ENCODE measurements around the gene AGPAT3.

The AGPAT3 gene

DNA sequence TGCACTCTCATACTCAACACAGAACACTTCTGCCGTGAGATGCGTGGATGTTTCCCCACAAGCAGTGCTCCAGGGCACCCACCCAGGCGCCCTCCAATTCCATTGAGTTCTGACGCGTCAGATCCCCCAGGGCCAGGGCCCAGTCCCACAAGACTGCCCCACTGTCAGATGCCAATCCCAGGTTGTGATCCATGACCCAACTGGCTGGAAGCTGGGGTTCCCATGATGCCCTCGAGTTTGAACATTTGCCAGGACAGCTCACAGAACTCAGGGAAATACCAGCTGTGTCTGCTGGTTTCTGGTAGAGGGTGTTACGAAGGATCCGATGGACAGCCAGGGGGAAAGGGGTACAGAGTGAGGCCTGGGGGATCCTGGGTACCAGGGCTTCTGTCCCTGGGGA is 58.4 kb downstream of the AGPAT3 start:
- peak overlapping the region; percentile 99 for H3K27ac ChIP-seq
- TF ChIP-seq, protein P1, sequence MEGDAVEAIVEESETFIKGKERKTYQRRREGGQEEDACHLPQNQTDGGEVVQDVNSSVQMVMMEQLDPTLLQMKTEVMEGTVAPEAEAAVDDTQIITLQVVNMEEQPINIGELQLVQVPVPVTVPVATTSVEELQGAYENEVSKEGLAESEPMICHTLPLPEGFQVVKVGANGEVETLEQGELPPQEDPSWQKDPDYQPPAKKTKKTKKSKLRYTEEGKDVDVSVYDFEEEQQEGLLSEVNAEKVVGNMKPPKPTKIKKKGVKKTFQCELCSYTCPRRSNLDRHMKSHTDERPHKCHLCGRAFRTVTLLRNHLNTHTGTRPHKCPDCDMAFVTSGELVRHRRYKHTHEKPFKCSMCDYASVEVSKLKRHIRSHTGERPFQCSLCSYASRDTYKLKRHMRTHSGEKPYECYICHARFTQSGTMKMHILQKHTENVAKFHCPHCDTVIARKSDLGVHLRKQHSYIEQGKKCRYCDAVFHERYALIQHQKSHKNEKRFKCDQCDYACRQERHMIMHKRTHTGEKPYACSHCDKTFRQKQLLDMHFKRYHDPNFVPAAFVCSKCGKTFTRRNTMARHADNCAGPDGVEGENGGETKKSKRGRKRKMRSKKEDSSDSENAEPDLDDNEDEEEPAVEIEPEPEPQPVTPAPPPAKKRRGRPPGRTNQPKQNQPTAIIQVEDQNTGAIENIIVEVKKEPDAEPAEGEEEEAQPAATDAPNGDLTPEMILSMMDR (conservative IDR thresholded peaks at IDR 0.05), result no peak

DNA sequence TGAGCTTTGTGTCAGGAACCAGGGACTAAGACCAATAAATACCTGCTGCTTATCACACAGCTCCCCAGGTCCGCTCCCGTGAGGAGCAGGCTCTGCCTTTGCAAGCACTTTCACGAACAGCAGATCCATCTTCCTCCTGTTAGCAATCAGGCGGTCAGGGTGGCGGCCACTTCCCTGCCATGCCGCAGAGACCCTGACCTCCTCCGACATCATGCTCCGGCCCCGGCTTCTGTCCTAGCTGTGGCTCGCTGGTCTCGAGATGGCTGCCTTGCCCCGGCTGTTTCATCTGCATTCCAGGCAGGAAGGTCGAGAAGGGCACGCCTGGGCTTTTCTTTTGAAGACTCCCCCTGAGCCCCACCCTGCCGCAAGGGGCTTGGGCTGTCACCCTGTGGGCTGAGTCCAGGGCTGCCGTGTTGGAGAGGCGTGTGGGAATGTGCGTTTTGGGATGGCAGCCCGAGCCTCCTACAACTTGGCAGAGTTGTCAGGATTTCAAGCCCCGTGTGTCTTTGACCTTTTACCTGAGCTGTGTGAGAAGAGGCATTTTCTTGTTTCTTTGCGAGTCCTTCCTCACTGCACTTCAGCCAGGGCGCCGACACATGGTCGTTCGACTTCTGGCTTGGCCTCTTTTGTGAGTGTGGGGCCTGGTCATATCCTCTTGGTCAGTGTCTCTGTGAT is 59.5 kb downstream of the AGPAT3 start:
- TF ChIP-seq, protein P1 (conservative IDR thresholded peaks at IDR 0.05), result no peak
- H3K27ac ChIP-seq, result peak overlapping the region; percentile 99

- peak overlapping the region; percentile 99 for H3K27ac ChIP-seq
- TF ChIP-seq, protein P1 (conservative IDR thresholded peaks at IDR 0.05), result no peak
These were observed 60.1 kb downstream of the AGPAT3 start for GRCh38 chr21:43925096-43925481.

DNA sequence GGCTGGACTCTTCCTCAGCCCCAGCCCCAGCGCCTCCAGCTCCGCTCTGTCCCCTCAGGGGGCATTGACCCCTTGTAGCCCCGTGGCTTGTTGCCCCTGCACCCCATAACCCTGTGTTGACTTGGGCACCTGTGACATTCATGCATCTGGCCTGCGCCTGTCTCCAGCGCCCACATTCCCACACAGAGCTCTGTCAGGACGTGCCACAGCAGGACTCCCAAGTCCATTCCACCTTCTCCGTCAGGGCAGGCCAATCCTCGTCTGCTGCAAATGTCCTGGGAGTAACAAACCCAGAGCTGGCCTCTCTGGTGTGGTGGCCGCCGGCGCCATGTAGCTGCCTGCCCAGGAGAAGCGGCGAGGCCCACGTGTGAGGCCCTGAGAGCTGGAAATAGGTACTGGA is 60.6 kb downstream of the AGPAT3 start:
- TF ChIP-seq, protein P1 (conservative IDR thresholded peaks at IDR 0.05), result no peak
- peak overlapping the region; percentile 99 for H3K27ac ChIP-seq

DNA sequence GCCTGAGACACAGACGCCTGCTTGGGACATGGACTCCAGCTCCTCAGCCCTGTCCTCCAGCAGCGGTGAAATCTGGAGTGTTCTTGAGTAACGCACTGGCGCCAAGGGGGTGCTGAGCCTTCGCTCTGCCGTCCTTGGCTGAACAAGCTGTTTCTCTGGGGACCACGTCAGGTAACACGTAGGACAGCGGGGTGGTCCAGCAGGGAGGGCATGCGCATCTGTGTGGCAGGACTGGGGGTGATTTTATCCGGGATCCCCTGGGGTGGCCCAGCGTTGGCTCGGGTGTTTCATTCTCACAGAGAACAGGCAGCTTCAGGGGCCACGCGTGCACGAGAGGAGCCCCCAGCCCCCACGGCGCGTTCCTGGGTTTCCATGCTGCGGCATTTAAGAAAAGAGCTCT is 61.2 kb downstream of the AGPAT3 start:
- TF ChIP-seq, protein P1 (conservative IDR thresholded peaks at IDR 0.05), result no peak
- peak overlapping the region; percentile 99; the same call in 1 of the 2 replicates for H3K27ac ChIP-seq

GRCh38 chr21:43927591-43928221 is 62.7 kb downstream of the AGPAT3 start:
- H3K27ac ChIP-seq, result peak overlapping the region; percentile 99
- TF ChIP-seq, protein P1 (conservative IDR thresholded peaks at IDR 0.05), result no peak

GRCh38 chr21:43928222-43929125 is 63.5 kb downstream of the AGPAT3 start:
- H3K27ac ChIP-seq, result peak overlapping the region; percentile 99
- TF ChIP-seq, protein P1 (conservative IDR thresholded peaks at IDR 0.05), result no peak
